HL-60 (cell line): Measurements from ENCODE around the gene GET3.

Experiments
- CTCF ChIP-seq: IDR thresholded peaks from one replicate; pipeline ENCODE4 v1.5.1; 2011; ENCODE audit warnings: low read length, control low read depth, inconsistent platforms; ENCODE audit not compliant: insufficient read depth
- POLR2AphosphoS5 ChIP-seq: IDR thresholded peaks from 2 replicates; pipeline ENCODE4 v1.6.1; 2012; ENCODE audit warnings: low read depth
- REST ChIP-seq: IDR thresholded peaks from 2 replicates; pipeline ENCODE4 v1.6.1; 2012; ENCODE audit warnings: low read depth; ENCODE audit not compliant: insufficient replicate concordance

DNA sequence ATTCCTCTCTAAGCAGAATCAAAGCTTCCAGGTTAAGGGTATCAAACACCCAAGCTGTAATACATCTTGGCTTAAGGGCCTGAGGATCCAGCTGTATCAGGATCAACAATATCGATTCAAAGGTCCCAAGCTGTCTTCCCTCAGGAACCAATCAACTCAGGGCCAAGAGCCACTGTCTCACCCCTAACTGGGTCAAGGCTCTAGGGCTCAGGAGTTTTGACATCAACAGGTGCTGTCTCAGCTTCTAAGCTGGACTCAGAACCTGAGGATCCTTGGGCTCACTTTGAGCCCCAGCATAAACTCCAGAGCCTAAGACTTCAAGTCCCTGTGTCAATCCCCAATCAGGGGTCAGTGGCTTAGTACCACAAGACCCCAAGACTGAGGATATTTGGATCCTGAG is 41.8 kb upstream of the GET3 start:
- TF ChIP-seq CTCF (no peak), REST (no peak), POLR2AphosphoS5 (no peak)
